ENCODE measurements around the gene XK.

DNA sequence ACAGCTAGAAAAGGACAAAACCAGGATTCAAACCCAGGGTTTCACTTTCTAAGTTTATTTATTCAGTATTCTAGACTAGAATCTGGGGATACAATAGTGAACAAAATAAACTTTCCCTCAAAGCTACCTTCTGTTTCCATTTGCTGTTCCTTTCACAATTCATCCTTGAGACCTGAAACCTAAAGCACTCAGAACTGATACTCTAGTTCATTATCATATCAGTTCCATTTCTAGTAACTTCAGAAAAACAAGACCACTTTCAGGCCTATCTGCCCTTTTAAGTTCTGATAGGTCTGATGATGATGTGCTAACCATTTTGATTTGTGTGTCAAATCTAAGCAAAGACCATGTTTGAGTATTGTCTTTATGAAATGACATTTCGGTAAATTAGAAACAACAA, 7.8 kb upstream of the XK start:
- no peak for TF ChIP-seq CTCF (IDR thresholded peaks at IDR 0.05)
- no peak for TF ChIP-seq EZH2 (IDR thresholded peaks at IDR 0.05)

All from neural progenitor cell (in vitro differentiated cells).